ENCODE data around the gene MRPS18C. TPM values are rescaled to one million over a fixed set of nuclear protein-coding genes. Genes with fewer than 3 reads are reported as not detected.

Gene MRPS18C
- polyA plus RNA-seq, 1 of the 3 experiments (the other 2 are of a cell fraction), result 19.7 TPM

DNA sequence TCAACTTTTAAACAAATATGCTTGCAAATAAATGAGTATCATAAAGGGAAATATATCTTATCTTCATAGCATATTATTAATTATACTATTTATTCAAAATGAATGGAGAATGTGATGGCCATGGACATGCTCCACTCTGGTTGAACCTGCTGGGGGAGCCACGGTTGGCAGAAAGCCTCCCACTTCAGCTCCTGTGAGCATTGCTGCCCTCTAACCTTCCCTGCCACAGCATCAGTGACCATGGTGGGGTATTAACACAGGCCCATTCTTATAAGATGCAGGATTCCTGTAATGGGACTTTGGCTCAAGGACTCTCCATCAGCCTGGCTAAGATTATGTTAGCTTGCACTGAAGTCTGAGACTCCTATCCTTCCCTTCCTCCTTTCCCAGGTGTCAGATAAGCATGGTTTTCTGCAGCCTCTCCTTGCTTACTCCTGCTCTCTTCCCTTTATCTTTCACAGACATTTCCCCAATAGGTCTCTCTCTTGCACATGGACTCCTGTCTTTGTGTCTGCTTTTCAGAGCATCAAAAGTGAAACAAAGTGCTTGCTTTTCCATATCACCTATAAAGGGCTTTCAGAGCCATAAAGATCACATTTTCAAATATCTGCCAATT lies 34.0 kb downstream of the MRPS18C start:
- H3K36me3 ChIP-seq (replicated peaks in 1 of 2; ENCODE audit: control insufficient read depth in 1 of 2, insufficient read depth in 2 of 2, low read length in 1 of 2), result no peaks in the 10 kb centered on the region
- H3K9ac ChIP-seq, result no peak overlapping the region
- no peaks in the 10 kb centered on the region for H3K9me3 ChIP-seq
- H3F3A ChIP-seq (replicated peaks; ENCODE audit: insufficient read depth), result no peaks in the 10 kb centered on the region
- H2AFZ ChIP-seq (ENCODE audit: low read depth), result peak overlapping the region; percentile 59; the same call in 1 of the 2 replicates
- ChIA-PET POLR2A (no interaction called here), CTCF (interaction anchor here (0.8 to 1.9 kb wide), 3 partner anchors 9 to 155 kb away, joined by 3 to 8 read pairs (median 3); no protein-coding TSS in a partner anchor)
- H3K4me1 ChIP-seq (ENCODE audit: control insufficient read depth in 1 of 2, insufficient read depth in 2 of 2, low read depth in 1 of 2, low read length in 1 of 2), result 0 out of 4 replicates have a peak, but pooled peaks cover 0 to 6% of the 10 kb centered on the region in 2 experiments
- DNase-seq, result no peak
- H3K9me2 ChIP-seq, result no peaks in the 10 kb centered on the region
- no peaks in the 10 kb centered on the region for H4K20me1 ChIP-seq (ENCODE audit: insufficient read depth)
- TF ChIP-seq EZH2phosphoT487 (IDR thresholded peaks at IDR 0.05; ENCODE audit: borderline replicate concordance, low read depth) (no peak), RAD21 (IDR thresholded peaks at IDR 0.05; ENCODE audit: low read length) (no peak), MXI1 (IDR thresholded peaks at IDR 0.05; ENCODE audit: low read depth, low read length) (no peak), FOSL2 (IDR thresholded peaks at IDR 0.05; ENCODE audit: borderline replicate concordance, low read depth) (no peak), POLR2AphosphoS5 (IDR thresholded peaks at IDR 0.05; ENCODE audit: low read depth, low read length) (no peak), SMC3 (IDR thresholded peaks at IDR 0.05; ENCODE audit: low read depth, low read length) (no peak), RCOR1 (IDR thresholded peaks at IDR 0.05; ENCODE audit: low read length) (no peak), RFX5 (IDR thresholded peaks at IDR 0.05; ENCODE audit: low read length) (no peak), NFIC (IDR thresholded peaks at IDR 0.05; ENCODE audit: borderline replicate concordance) (no peak), FOXJ3 (CRISPR knock-in tag; IDR thresholded peaks at IDR 0.05) (no peak), MEF2A (IDR thresholded peaks at IDR 0.05; ENCODE audit: borderline replicate concordance, low read depth) (no peak), ELF1 (IDR thresholded peaks at IDR 0.05) (no peak), JUND (IDR thresholded peaks at IDR 0.05) (no peak)
- TF ChIP-seq, protein P1, sequence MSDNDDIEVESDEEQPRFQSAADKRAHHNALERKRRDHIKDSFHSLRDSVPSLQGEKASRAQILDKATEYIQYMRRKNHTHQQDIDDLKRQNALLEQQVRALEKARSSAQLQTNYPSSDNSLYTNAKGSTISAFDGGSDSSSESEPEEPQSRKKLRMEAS (IDR thresholded peaks at IDR 0.05; ENCODE audit: low read depth), result no peak
- TF ChIP-seq, protein P2, sequence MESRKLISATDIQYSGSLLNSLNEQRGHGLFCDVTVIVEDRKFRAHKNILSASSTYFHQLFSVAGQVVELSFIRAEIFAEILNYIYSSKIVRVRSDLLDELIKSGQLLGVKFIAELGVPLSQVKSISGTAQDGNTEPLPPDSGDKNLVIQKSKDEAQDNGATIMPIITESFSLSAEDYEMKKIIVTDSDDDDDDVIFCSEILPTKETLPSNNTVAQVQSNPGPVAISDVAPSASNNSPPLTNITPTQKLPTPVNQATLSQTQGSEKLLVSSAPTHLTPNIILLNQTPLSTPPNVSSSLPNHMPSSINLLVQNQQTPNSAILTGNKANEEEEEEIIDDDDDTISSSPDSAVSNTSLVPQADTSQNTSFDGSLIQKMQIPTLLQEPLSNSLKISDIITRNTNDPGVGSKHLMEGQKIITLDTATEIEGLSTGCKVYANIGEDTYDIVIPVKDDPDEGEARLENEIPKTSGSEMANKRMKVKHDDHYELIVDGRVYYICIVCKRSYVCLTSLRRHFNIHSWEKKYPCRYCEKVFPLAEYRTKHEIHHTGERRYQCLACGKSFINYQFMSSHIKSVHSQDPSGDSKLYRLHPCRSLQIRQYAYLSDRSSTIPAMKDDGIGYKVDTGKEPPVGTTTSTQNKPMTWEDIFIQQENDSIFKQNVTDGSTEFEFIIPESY (IDR thresholded peaks at IDR 0.05; ENCODE audit: borderline replicate concordance, low read depth), result no peak
- TF ChIP-seq, protein P3, sequence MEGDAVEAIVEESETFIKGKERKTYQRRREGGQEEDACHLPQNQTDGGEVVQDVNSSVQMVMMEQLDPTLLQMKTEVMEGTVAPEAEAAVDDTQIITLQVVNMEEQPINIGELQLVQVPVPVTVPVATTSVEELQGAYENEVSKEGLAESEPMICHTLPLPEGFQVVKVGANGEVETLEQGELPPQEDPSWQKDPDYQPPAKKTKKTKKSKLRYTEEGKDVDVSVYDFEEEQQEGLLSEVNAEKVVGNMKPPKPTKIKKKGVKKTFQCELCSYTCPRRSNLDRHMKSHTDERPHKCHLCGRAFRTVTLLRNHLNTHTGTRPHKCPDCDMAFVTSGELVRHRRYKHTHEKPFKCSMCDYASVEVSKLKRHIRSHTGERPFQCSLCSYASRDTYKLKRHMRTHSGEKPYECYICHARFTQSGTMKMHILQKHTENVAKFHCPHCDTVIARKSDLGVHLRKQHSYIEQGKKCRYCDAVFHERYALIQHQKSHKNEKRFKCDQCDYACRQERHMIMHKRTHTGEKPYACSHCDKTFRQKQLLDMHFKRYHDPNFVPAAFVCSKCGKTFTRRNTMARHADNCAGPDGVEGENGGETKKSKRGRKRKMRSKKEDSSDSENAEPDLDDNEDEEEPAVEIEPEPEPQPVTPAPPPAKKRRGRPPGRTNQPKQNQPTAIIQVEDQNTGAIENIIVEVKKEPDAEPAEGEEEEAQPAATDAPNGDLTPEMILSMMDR (IDR thresholded peaks at IDR 0.05), result no peak
- TF ChIP-seq, protein P4, sequence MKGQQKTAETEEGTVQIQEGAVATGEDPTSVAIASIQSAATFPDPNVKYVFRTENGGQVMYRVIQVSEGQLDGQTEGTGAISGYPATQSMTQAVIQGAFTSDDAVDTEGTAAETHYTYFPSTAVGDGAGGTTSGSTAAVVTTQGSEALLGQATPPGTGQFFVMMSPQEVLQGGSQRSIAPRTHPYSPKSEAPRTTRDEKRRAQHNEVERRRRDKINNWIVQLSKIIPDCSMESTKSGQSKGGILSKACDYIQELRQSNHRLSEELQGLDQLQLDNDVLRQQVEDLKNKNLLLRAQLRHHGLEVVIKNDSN (IDR thresholded peaks at IDR 0.05; ENCODE audit: borderline replicate concordance, low read depth), result no peak
- TF ChIP-seq, protein P5, sequence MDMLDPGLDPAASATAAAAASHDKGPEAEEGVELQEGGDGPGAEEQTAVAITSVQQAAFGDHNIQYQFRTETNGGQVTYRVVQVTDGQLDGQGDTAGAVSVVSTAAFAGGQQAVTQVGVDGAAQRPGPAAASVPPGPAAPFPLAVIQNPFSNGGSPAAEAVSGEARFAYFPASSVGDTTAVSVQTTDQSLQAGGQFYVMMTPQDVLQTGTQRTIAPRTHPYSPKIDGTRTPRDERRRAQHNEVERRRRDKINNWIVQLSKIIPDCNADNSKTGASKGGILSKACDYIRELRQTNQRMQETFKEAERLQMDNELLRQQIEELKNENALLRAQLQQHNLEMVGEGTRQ (IDR thresholded peaks at IDR 0.05; ENCODE audit: borderline replicate concordance, low read depth, low read length), result no peak
- H3K4me3 ChIP-seq (ENCODE audit: low read depth in 2 of 2, low read length in 1 of 2), result no peak overlapping the region
- WGBS (ENCODE audit: low lambda C conversion rate), result 5% methylated on average over 1 of the region's 1 CpG
- H3K27me3 ChIP-seq (ENCODE audit: insufficient read depth), result no peaks in the 10 kb centered on the region
- H3K27ac ChIP-seq (ENCODE audit: low read depth in 2 of 2, low read length in 1 of 2), result no peak overlapping the region
- H3K79me2 ChIP-seq (ENCODE audit: insufficient read depth), result no peaks in the 10 kb centered on the region
- H3K4me2 ChIP-seq, result no peak overlapping the region

Measured in SK-N-SH (cell line).